ENCODE measurements around the gene BNIP2.
"Not testable (repeated sequence)": the region's sequence is repeated elsewhere in the genome, so short reads cannot be mapped to it uniquely, and the experiment has no call there.

The BNIP2 gene

DNA sequence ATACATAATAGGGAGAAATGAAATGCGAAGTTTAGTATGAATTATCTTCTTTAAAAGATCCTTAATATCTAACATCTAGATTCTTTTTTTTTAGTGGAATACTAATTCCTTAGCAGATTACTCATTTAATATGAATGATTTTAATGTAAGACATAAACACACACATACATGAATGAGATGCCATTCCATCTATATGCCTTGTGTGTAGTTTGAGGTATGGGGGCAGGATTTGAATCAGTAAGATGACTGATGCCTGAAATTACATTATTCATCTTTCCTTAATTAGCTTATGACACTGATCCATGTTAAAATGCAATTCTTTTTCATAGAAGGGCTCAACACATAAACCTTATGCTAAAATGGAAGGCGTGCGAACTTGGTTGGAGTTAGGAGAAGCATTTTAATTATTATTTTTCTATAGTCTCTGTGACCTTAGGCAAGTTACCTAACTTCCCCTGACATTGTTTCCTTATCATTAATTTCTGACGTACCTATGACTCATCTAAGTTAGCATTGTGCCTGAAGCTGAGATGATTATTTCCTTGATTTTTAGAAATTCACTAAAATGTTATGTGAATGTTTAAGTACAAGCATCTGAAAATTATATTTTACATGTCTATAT lies 10.8 kb upstream of the BNIP2 start:
- Histone ChIP-seq H3K9ac (ENCODE audit: insufficient read length, low read depth) (no peak overlapping the region), H3K27me3 (ENCODE audit: insufficient read depth, insufficient read length) (no peaks in the 10 kb centered on the region), H3K4me3 (ENCODE audit: insufficient read length, low read depth) (no peak overlapping the region), H3K36me3 (ENCODE audit: insufficient read depth, insufficient read length, low read length) (no peaks in the 10 kb centered on the region), H3K4me1 (ENCODE audit: insufficient read depth, insufficient read length) (no peaks in the 10 kb centered on the region), H3K9me3 (ENCODE audit: insufficient read depth, low read length) (no peaks in the 10 kb centered on the region)
- no peak for TF ChIP-seq SUZ12 (IDR thresholded peaks at IDR 0.05; ENCODE audit: extremely low read depth, insufficient read depth, insufficient read length)
- no peak for TF ChIP-seq YY1 (IDR thresholded peaks at IDR 0.05; ENCODE audit: insufficient read depth, insufficient read length)
- TF ChIP-seq ZNF274 (IDR thresholded peaks at IDR 0.05; ENCODE audit: low read depth, low read length) = no peak
- DNase-seq (ENCODE audit: low read depth, low spot score) = no peak

DNA sequence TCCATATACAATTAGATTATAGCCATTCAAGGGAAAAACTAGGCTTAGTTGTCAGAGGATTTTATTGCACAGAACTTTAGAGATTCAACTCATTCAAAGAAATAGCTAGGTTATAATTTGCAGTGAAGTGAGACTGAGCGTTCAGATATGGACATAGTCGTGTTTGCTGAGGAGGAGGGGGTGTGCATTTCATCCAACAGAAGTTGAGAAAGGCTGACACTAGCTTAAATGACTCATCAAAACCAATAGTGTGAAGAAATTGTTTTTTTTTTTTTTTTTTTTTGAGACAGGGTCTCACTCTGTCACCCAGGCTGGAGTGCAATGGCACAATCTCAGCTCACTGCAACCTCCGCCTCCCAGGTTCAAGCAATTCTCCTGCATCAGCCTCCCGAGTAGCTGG lies 8.9 kb upstream of the BNIP2 start:
- H3K27me3 ChIP-seq (ENCODE audit: insufficient read depth, insufficient read length); H3K4me3 ChIP-seq (ENCODE audit: insufficient read length, low read depth); DNase-seq (ENCODE audit: low read depth, low spot score); H3K4me1 ChIP-seq (ENCODE audit: insufficient read depth, insufficient read length); H3K9ac ChIP-seq (ENCODE audit: insufficient read length, low read depth); H3K36me3 ChIP-seq (ENCODE audit: insufficient read depth, insufficient read length, low read length); H3K9me3 ChIP-seq (ENCODE audit: insufficient read depth, low read length): not testable (repeated sequence)

DNA sequence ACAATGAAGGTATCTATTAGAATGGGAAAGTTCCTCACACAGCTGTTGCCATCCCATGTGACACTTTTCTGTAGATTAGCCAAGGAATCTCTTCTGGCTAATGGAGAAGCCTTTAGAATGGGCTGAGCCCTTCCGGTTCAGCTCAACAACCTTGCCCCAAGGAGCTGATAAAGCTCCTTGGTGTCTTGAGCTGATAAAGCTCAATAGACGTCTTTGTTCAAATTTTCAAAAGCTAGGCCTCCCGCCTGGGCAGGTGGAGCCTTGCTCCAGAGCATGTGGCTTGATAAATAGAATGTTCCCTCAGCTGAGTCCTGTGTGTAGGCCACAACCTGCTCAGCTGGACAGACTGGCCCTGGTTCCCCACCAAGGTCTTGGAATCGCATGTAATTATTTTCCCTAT lies 7.2 kb upstream of the BNIP2 start:
- no peak for DNase-seq (ENCODE audit: low read depth, low spot score)
- no peaks in the 10 kb centered on the region for H3K27me3 ChIP-seq (ENCODE audit: insufficient read depth, insufficient read length)
- H3K4me3 ChIP-seq (ENCODE audit: insufficient read length, low read depth) = no peak overlapping the region
- no peak overlapping the region for H3K9ac ChIP-seq (ENCODE audit: insufficient read length, low read depth)
- no peaks in the 10 kb centered on the region for H3K4me1 ChIP-seq (ENCODE audit: insufficient read depth, insufficient read length)
- no peaks in the 10 kb centered on the region for H3K9me3 ChIP-seq (ENCODE audit: insufficient read depth, low read length)
- TF ChIP-seq ZNF274 (IDR thresholded peaks at IDR 0.05; ENCODE audit: low read depth, low read length) = no peak
- TF ChIP-seq YY1 (IDR thresholded peaks at IDR 0.05; ENCODE audit: insufficient read depth, insufficient read length) = no peak
- TF ChIP-seq SUZ12 (IDR thresholded peaks at IDR 0.05; ENCODE audit: extremely low read depth, insufficient read depth, insufficient read length) = no peak
- H3K36me3 ChIP-seq (ENCODE audit: insufficient read depth, insufficient read length, low read length) = no peaks in the 10 kb centered on the region

- Histone ChIP-seq H3K4me3 (ENCODE audit: insufficient read length, low read depth) (no peak overlapping the region), H3K9me3 (ENCODE audit: insufficient read depth, low read length) (no peaks in the 10 kb centered on the region), H3K27me3 (ENCODE audit: insufficient read depth, insufficient read length) (no peaks in the 10 kb centered on the region), H3K36me3 (ENCODE audit: insufficient read depth, insufficient read length, low read length) (no peaks in the 10 kb centered on the region), H3K9ac (ENCODE audit: insufficient read length, low read depth) (no peak overlapping the region), H3K4me1 (ENCODE audit: insufficient read depth, insufficient read length) (no peaks in the 10 kb centered on the region)
- DNase-seq (ENCODE audit: low read depth, low spot score) = peak; percentile 3
- TF ChIP-seq SUZ12 (IDR thresholded peaks at IDR 0.05; ENCODE audit: extremely low read depth, insufficient read depth, insufficient read length) (no peak), YY1 (IDR thresholded peaks at IDR 0.05; ENCODE audit: insufficient read depth, insufficient read length) (no peak), ZNF274 (IDR thresholded peaks at IDR 0.05; ENCODE audit: low read depth, low read length) (no peak)
These were observed 5.7 kb upstream of the BNIP2 start for GRCh38 chr15:59694779-59695178.

DNA sequence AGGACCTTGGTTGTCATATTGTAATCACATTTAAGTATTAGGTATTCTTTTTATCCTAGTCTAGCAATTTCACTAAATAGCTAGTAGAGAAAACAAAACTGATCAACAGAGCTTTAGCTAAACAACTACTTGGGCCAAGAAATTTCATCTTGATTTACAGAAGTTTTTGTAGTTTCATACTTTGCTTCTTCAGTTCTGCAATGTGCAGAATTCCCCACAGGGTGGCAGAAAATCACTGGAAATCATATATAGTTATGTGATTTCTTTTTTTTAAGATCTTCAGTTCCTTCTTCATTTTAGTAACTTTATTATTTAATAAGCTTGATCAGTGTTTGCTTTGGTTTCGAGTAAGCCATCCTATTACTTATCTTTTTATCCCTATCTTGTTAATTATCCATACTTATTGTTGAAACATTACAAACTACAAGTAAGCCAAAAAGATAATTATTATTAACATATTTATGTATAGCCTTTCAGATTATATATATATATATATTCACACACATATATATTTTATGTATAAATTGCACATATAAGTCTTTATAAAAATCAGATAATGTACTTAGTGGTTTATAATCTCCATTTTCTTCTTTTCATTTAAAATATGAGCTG lies 2.2 kb upstream of the BNIP2 start:
- Histone ChIP-seq H3K27me3 (ENCODE audit: insufficient read depth, insufficient read length) (no peaks in the 10 kb centered on the region), H3K4me3 (ENCODE audit: insufficient read length, low read depth) (no peak overlapping the region), H3K9ac (ENCODE audit: insufficient read length, low read depth) (no peak overlapping the region), H3K4me1 (ENCODE audit: insufficient read depth, insufficient read length) (peaks cover 3% of the 10 kb centered on the region), H3K9me3 (ENCODE audit: insufficient read depth, low read length) (no peaks in the 10 kb centered on the region), H3K36me3 (ENCODE audit: insufficient read depth, insufficient read length, low read length) (peaks cover 13% of the 10 kb centered on the region)
- no peak for TF ChIP-seq YY1 (IDR thresholded peaks at IDR 0.05; ENCODE audit: insufficient read depth, insufficient read length)
- no peak for TF ChIP-seq SUZ12 (IDR thresholded peaks at IDR 0.05; ENCODE audit: extremely low read depth, insufficient read depth, insufficient read length)
- no peak for TF ChIP-seq ZNF274 (IDR thresholded peaks at IDR 0.05; ENCODE audit: low read depth, low read length)
- DNase-seq (ENCODE audit: low read depth, low spot score) = peak; percentile 1

DNA sequence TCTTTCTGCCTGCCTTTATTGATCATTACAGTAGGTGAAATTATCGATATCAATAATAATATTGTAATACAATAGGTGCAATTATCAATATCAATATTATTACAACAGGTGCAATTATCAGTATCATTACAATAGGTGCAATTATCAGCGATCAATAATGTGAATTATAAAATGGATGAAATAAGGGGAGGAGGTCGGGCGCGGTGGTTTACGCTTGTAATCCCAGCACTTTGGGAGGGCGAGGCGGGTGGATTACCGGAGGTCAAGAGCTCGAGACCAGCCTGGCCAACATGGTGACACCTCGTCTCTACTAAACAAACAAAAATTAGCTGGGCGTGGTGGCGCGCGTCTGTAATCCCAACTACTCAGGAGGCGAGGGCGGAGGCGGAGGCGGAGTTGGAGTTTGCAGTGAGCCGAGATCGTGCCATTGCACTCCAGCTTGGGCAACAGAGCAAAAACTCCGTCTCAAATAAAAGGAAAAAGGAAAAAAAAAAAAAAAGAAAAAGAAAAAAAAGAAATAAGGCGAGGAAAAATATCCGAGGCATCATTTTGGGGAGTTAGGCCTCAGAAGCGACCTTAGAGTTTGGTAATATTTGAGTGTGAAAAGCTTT lies 611 bp upstream of the BNIP2 start:
- no peaks in the 10 kb centered on the region for H3K27me3 ChIP-seq (ENCODE audit: insufficient read depth, insufficient read length)
- TF ChIP-seq ZNF274 (IDR thresholded peaks at IDR 0.05; ENCODE audit: low read depth, low read length) (no peak), YY1 (IDR thresholded peaks at IDR 0.05; ENCODE audit: insufficient read depth, insufficient read length) (no peak), SUZ12 (IDR thresholded peaks at IDR 0.05; ENCODE audit: extremely low read depth, insufficient read depth, insufficient read length) (no peak)
- peak overlapping the region; percentile 72 for H3K4me3 ChIP-seq (ENCODE audit: insufficient read length, low read depth)
- no peaks in the 10 kb centered on the region for H3K9me3 ChIP-seq (ENCODE audit: insufficient read depth, low read length)
- peaks cover 24% of the 10 kb centered on the region for H3K36me3 ChIP-seq (ENCODE audit: insufficient read depth, insufficient read length, low read length)
- peak; percentile 58 for DNase-seq (ENCODE audit: low read depth, low spot score)
- peak overlapping the region; percentile 26 for H3K9ac ChIP-seq (ENCODE audit: insufficient read length, low read depth)
- peaks cover 3% of the 10 kb centered on the region for H3K4me1 ChIP-seq (ENCODE audit: insufficient read depth, insufficient read length)

DNA sequence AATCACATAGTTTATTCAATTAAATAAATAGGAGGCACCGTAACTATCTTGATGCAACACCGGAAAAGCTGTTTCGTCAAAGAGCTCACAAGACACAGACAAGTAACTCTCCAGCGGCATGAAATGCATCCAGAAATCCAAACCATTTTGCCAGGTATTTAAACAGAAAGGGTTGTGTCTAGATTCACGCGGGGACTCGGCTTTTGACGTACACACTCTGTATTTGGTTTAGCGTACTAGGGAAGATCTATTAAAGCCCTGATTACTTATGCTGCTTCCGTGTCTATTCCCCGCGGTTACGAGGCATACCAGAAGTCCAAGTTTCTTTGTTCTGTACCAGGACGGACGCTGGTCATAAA lies 718 bp downstream of the BNIP2 start:
- H3K9ac ChIP-seq (ENCODE audit: insufficient read length, low read depth) = peak overlapping the region; percentile 99
- TF ChIP-seq SUZ12 (IDR thresholded peaks at IDR 0.05; ENCODE audit: extremely low read depth, insufficient read depth, insufficient read length) = no peak
- TF ChIP-seq YY1 (IDR thresholded peaks at IDR 0.05; ENCODE audit: insufficient read depth, insufficient read length) = no peak
- TF ChIP-seq ZNF274 (IDR thresholded peaks at IDR 0.05; ENCODE audit: low read depth, low read length) = no peak
- no peaks in the 10 kb centered on the region for H3K27me3 ChIP-seq (ENCODE audit: insufficient read depth, insufficient read length)
- peaks cover 26% of the 10 kb centered on the region for H3K36me3 ChIP-seq (ENCODE audit: insufficient read depth, insufficient read length, low read length)
- H3K9me3 ChIP-seq (ENCODE audit: insufficient read depth, low read length) = no peaks in the 10 kb centered on the region
- peak overlapping the region; percentile 72 for H3K4me3 ChIP-seq (ENCODE audit: insufficient read length, low read depth)
- peaks cover 3% of the 10 kb centered on the region for H3K4me1 ChIP-seq (ENCODE audit: insufficient read depth, insufficient read length)
- DNase-seq (ENCODE audit: low read depth, low spot score) = no peak
